Stimulated activated CD4-positive, alpha-beta T cell treated with anti-CD3 and anti-CD28 coated beads, Interleukin-1b, Interleukin-23, amount 100 ng/mL, for 48 hours (primary cell): Measurements from ENCODE around the gene FCGR3B.
"Not testable (repeated sequence)": the region's sequence is repeated elsewhere in the genome, so short reads cannot be mapped to it uniquely, and the experiment has no call there.

Experiments used
- DNase-seq: peaks from one replicate; pipeline ENCODE4 v3.0.0-alpha.2; 2020

Gene FCGR3B

GRCh38 chr1:161638251-161638993, 7.4 kb upstream of the FCGR3B start:
- not testable (repeated sequence) for DNase-seq

GRCh38 chr1:161636976-161637375, 6.0 kb upstream of the FCGR3B start:
- DNase-seq: not testable (repeated sequence)

GRCh38 chr1:161636189-161636782, 5.3 kb upstream of the FCGR3B start:
- DNase-seq: not testable (repeated sequence)

- DNase-seq: not testable (repeated sequence)
Observed at GRCh38 chr1:161634993-161635392, 4.0 kb upstream of the FCGR3B start.

- not testable (repeated sequence) for DNase-seq
Observed at GRCh38 chr1:161630128-161630742, 741 bp downstream of the FCGR3B start.

- DNase-seq: not testable (repeated sequence)
Observed at GRCh38 chr1:161626445-161627146, 4.4 kb downstream of the FCGR3B start.

GRCh38 chr1:161624605-161625004, 6.4 kb downstream of the FCGR3B start:
- DNase-seq: not testable (repeated sequence)

GRCh38 chr1:161623401-161624051, 7.5 kb downstream of the FCGR3B start:
- not testable (repeated sequence) for DNase-seq

GRCh38 chr1:161622054-161622453, 8.9 kb downstream of the FCGR3B start:
- DNase-seq: not testable (repeated sequence)

- DNase-seq: peak; percentile 91
Observed at GRCh38 chr1:161621181-161622000, 9.6 kb downstream of the FCGR3B start.

GRCh38 chr1:161620399-161620798, 10.6 kb downstream of the FCGR3B start:
- not testable (repeated sequence) for DNase-seq

GRCh38 chr1:161618517-161618916, 12.5 kb downstream of the FCGR3B start:
- not testable (repeated sequence) for DNase-seq

GRCh38 chr1:161616417-161616816, 14.6 kb downstream of the FCGR3B start:
- DNase-seq: not testable (repeated sequence)

GRCh38 chr1:161613142-161613514, 17.8 kb downstream of the FCGR3B start:
- DNase-seq: not testable (repeated sequence)

- peak; percentile 94 for DNase-seq
Observed at GRCh38 chr1:161612322-161613141, 18.4 kb downstream of the FCGR3B start.

- DNase-seq: not testable (repeated sequence)
Observed at GRCh38 chr1:161611866-161612321, 19.1 kb downstream of the FCGR3B start.

GRCh38 chr1:161610198-161610597, 20.8 kb downstream of the FCGR3B start:
- DNase-seq: not testable (repeated sequence)

- DNase-seq: not testable (repeated sequence)
Observed at GRCh38 chr1:161606541-161607336, 24.2 kb downstream of the FCGR3B start.

- DNase-seq: not testable (repeated sequence)
Observed at GRCh38 chr1:161605762-161606540, 25.0 kb downstream of the FCGR3B start.
